Hematopoietic multipotent progenitor cell treated with erythropoietin and hydrocortisone succinate and interleukin-3 and kit ligand, for 4 days (in vitro differentiated cells): ENCODE data around the gene ENOX1.
A peak's percentile ranks its signal among the peaks of the same experiment; 100 is the strongest.

Experiments
- DNase-seq: peaks from one replicate; pipeline ENCODE4 v3.0.0-alpha.2; 2015

The ENOX1 gene

DNA sequence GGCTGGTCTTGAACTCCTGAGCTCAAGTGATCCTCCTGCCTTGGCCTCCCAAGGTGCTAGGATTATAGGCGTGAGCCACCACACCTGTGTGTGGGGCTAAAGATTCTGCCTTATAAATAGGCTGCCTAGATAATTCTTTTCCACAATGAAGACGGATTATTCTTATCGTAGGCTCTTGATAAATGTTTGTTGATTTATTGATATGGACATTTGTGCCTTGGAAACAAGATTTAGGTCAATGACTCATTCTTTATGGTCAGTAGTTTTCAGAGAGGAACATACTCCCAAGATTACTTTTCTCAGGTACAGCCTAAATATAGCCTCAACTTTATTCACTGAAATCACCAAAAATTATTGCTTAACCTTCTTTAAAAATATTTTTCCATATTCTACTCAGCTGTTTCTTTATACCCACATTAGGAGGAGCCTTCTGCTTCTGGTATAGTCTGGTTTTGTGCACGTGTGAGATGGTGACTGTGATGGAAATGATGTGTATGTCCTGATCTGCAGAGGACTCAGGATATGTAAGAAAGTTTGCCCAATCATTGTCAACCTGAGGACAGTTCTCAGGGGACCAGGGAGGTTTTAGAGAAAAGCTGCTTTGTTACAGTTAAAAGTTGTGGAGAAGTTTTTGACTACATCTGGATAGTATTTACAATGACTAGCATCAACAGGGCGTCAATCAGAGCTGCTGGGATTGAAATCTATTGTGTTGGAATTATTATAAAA lies 554.5 kb downstream of the ENOX1 start:
- DNase-seq = no peak

DNA sequence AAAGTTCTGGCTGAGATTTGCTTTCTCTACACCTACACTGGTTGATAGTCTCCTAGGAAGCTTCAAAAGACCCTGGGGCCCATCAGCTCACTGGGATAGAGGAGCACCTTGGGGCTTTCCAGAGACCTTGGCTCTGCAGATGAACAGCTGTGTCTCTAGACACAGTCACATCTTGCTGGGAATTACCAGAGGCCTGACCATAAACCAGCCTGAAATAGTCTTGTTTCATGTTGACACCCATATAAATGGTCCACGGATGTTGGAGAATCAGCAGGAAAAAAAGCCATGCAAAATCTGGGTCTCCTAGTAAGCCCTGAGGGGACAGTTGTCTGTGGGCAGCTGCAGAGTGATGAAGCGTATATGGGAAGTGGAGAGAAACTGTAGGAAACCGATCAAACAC lies 555.8 kb downstream of the ENOX1 start:
- DNase-seq = no peak

DNA sequence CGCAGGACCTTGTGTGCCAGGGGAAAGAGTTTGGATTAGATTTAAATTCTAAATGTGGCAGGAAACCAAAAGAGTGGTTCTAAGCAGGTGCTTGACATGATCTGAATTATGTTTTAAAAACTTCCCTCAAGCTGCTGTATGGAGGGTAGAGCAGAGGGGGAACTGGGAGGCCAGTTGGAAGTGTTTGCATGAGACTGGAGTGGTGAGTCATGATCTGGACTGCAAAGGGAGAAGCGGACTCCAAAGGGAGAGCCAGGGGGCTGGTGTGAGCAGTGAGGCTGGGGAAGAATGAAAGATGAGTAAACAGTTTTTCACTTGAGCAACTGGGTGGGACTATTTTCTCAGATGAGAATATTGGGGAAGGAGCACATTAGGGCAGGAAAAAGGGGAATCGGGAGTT lies 557.3 kb downstream of the ENOX1 start:
- no peak for DNase-seq

DNA sequence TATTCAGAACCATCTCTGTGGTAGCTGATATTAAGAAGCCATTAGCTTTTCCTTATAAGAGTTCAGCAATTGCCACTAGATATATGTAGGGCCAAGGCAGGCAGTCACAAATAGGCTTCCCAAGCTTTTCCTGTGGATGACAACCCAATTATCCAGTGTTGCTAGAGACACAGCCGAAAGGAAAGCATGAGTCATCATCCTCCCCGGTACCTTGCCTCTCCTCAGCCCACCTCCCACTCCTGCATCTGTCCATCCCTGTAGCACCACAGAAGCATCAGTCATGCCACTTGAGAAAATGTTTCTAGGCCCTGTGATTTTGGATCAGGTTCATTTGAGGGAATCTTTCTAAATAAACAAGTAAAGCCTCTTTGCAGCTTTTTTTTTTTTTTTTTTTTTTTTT lies 559.1 kb downstream of the ENOX1 start:
- no peak for DNase-seq

DNA sequence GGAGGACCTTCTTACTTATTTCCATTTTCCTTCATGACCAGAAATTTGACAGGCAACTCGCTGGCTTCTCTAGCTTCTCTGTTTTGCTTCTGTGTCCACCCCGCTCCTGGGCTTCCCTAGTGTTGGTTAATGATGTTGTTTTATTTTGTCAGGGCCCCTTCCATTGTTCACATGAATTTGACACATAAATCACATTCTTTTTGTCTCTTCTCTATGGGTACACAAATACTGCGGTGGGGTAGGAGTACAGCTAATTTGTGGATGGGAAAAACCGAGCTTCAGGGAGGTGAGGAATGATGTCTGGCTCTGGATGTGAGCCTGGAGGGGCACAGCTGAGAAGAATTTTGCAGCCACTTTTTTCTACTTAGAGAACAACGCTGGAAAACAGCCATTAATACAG lies 563.6 kb downstream of the ENOX1 start:
- no peak for DNase-seq

DNA sequence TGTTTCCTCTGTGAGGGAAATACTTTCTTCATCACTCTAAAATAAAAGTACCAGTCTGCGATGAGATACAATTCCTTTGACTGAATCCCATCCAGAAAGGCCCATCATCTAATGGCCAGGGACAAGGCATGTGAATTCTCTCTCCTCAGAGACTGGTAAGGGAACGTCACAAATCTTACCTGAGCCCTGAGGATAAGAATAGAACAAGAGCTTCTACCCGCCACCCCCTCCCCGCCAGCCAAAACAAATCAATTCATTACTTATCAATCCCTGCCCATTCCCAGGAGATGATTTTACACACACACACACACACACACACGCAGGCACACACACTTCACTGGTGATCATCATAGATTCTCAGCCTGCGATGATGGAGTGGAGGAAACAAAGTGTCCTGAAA lies 564.7 kb downstream of the ENOX1 start:
- no peak for DNase-seq

DNA sequence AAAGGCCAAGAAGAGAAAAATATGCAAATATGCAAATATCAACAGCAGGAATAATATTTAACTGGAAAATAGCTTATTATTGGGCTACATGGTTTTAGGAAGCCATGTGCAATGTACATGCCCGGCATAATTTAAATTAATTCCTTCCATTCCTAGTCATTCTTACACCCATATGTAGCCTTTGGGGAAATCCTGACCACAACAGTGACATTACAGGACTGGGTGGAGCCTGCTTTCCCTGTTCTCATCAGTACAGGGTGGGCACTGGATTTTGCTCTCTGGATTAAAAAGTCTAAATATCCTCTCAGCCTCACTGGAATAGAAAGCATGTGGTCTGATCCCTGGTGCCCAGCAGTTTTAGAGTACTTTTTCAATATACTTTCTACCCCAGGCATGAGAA lies 565.2 kb downstream of the ENOX1 start:
- DNase-seq = no peak

DNA sequence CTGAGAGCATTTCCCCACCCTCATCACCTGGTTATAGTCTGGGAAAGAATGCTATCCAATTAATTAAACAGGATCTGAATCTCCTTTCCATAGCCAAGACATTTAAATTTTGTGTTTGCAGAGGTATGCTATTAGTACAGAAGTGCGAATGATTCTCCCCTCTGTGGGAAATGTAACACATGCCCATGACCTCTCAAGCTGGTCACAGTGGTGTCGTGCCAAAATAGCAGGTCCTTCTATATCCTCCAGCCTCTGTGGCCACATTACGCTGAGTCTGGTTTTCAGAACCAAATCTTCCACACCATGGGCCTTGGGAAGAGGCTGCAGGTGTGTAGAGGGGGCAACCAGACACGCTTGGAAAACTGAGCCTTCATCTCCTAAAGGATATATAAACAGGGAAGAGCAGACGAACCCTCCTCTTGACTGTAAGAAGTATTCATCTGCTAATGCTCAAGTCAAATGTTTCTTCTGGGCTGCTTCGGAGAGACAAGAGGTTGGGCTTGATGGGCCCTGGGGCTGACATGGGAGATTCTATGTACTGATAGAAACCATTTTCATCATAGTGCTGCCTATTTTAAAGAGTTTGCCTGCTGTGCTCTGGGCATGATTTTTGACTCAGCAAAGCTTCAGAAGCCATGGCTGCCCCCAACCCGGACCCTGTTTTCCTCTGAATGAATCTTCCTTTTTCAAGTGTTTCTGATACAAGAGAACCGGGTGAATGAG lies 565.7 kb downstream of the ENOX1 start:
- no peak for DNase-seq

DNA sequence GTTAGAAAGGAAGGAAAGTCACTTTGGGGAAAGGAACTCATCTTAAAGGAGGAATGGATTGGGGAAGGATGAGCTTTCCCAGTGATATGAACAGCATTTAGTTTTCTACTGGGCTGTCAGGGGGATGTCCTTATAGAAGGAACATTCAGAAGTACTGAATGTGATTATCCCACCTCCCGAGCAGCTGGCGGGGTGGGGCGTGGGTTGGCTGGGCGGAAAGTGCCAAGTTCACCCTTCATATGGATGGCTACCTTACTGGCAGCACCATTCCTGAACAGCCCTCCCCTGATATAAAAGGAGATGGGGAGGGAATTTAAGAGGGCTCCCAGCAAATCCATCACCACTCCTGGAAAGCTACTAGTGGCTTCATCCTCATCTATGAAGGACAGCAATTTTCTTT lies 572.6 kb downstream of the ENOX1 start:
- DNase-seq = no peak

DNA sequence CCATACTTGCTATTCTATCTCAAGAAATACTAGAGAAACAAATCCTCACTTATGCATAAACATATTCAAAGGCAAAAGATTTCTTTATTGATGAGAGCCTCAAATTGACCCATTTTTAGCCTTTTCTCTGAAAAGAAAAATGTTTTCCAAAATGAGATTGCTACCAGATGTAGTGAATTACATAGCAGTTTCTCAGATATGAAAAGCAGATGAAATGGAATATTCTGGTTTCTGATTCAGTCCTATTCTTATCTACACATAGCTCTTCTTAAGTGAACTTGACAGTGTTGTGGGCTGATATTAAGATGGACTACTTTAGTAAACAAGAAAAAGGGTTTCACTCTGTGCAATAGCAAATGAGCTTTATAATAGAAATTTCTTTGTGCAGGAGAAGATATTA lies 579.9 kb downstream of the ENOX1 start:
- no peak for DNase-seq

DNA sequence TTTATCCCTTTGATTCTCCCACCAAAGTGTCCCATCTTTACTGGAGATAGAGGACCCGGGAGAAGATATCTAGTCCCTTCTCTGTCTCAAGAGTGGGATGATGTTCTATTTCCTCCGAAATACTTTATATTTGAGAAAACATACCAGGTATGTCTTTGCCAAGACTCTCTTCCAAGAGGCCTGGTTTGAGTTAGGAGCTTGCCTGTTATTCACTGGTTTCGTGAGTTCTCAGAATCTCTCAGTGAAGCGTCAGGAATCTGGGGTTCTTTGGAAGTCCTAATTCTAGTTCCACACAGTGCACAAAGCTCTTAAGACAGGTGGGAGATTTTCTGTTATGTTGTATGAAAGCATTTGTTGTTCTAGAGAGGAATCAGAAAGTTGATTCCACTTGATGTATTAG lies 581.4 kb downstream of the ENOX1 start:
- DNase-seq = no peak

DNA sequence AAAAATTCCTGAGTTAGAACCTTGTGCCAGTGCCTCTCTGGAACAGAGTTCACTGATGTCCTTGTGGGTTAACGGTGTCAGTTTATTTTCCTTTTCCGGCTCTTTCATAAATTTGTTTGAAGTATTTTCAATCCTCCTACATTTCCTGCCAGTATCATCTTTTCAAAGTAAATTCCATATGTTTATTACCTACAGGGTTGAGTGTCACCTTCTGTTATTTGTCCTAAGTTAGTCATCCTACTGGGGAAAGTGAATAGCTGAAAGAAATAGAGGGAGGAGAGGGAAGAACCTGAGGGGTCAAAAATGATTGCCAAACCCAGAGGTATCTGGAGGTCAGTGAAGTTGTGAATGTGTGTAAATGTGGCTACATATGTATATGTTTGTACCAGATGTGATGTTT lies 582.2 kb downstream of the ENOX1 start:
- no peak for DNase-seq

DNA sequence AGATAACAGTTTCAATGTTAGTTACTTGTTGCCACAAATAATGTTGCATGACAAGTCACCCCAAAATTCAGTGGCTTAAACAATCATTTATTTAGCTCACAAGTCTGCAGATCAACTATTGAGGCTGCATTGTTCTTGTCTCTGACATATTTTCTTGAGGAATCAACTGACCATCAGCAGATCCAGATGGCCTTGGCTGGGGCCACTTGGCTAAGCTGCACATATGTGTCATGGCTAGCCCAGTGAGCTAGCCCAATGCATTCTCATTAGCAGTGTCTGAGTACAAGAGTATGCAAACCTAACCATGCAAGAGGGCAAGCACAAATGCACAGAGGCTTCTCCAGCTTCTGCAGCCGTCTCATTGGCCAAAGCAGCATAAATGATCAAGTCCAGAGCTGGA lies 583.0 kb downstream of the ENOX1 start:
- DNase-seq = no peak

DNA sequence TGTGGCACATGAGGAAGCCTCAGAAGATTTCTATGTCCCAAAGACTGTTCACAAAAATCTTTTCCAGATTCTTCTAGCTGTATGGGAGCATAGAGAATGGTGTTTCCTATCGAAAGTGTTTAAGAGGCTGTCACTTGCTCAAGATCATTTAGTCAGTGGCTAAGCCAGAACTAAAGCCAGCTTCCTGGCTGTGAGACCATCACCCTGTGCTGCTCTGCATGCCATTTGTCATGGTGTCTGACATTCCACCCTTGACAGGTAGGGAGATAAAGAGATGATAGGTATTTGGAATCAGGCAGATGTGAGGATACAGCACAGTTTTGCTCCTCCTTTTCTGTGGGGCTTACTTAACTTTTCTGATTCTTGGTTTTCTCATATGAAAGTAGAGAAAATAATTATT lies 586.0 kb downstream of the ENOX1 start:
- no peak for DNase-seq

DNA sequence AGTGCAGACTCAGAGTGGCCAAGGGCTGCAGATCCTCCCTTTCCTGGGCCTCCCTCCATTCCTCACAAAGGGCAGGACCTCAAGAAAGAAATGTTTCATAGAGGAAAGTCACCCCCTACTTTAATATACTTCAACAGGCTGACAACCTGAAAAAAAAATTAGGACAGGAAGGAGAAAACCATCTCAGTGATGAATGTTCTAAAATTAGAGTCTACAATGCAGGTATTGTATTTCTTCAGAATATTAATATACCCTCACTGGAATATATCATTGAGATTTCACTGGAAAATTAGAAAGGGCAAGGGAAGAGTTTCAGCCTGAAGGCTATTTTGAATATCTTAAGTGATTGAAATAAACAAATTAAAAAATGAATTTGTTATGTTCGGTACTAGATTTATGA lies 586.5 kb downstream of the ENOX1 start:
- DNase-seq = no peak

DNA sequence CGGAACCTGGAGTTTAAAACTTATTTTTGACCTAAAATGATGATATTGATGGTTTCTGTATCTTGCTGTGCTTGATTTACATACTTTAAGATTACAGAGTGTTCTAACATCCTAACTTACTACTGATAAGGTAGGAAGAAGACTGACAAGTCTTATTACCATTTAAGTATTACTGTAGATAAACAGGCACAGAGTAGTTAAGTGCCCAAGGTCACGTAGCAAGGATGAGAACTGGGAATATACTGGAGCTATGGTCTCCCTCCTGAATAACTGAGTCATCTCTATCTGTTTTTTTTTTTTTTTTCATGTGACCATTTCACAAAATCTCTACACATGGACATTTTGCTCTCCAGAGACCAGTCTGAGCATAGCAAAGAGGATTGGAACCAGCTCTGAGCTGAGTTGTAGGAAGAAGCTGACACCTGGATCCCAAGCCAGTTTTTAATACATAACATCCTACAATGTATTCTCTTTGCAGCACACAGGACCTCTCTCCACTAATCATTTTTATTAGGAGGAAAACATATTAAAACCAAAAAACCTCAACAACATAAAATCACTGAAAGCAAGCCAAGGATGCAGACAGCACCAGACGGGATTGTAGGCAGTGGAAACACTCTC lies 589.9 kb downstream of the ENOX1 start:
- no peak for DNase-seq

DNA sequence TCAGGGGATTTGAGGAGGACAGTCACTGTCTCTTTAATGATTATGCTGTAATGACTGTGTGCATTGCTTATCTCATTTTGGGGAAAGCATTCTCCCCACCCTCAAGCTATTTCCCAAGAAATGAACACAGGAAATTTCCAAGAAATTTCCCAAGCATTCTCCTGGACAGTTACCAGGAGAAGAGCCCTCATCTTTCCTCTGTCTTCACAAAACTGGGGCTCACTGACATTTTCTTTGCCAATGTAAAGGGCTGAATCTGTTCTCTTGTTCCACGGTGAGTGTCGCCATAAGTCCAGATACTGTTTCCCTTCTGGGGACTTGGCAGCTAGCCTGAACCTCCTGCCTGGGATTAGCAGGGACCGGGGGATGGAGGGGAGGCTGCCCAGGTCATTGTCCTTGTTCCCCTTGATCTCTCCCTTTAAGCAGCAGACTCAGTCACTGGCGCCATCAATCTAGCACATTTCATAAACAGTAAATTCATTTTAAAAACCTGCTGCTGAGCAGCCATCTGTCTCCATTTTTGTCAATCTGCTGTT lies 590.6 kb downstream of the ENOX1 start:
- no peak for DNase-seq

DNA sequence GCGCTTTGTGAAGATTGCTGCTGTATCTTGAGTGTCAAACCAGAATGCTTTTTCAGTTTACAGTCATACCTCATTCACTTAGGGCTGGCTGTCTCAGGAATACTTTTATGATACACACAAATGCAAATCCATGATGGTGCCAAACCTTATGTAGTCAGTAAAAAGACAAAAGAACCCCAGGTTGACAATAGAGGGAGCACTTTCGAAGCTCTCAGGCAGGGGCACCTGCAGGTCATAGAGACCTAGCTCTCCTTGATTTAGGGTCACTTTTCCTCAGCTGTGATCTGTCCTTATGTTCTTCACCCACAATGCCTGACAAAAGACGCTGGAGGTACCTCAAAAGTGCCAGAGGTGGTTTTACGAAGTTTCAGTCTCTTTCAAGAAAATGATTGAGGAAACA lies 591.2 kb downstream of the ENOX1 start:
- DNase-seq = peak; percentile 8

DNA sequence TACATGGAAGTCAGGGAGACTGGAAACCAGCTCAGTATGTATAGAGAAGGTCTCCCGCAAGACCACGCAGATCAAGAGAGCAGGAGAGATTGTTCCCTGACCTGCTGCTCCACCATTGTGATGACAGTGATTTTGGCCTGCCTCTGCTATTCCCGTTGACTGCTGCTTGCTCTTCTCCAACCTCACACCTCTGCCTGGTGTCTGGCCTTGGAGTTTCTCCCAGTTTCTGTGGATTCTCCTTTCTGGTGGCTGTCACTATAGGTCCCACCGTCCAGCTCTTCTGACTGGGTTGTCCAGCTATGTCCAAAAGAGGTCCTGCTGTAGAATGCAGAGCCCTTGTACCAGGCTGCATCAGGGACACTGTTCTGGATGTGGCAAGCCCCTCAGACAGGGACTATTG lies 591.7 kb downstream of the ENOX1 start:
- DNase-seq = no peak

DNA sequence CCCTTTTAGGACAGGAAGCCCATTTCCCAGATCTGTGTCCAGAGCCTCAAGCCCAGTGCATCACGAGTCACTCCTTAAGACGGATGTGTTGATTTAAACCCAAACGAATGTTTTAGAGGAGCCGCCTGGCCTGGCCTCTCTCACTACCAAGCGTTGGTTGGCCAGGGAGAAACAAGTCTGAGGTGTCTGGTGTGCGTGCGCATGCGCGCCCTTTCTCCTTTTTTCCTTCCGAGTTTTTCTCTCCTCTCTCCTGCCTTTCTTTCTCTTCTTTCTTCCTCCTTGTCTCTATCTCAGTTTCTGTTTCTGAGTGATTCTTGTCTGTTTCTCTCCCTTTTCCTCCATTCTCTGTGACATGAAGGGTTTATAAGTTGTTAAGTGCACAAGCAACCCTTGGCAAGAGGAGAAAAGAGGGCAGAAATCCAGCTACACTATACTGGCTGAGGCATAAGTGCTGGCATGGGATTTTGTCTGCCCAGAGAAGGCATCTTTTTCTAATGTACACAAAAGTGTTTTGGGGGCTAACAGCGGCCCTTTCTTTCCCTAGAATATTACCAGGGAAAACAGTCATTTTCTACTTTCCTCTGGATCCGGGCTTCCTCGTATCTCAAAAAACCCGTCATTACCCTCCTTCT lies 592.9 kb downstream of the ENOX1 start:
- DNase-seq = no peak

DNA sequence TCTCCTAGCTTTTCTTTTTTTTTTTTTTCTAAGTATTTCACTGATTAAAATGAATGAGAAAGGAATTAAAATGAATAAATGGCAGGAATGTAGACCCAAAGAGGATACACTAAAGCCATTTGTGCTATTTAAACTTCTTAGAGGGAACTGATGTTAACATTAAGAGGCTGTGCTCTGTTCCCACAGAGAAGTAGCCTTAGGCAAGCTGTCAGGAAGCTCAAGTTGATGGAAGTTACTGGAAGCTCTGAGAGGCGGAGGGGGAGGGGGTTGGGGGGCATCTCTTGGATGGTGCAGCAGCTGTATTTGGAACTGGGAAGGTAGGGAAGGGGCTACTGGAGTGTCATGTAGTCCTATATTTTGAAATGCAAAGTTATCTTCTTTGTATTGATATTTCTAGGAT lies 595.2 kb downstream of the ENOX1 start:
- no peak for DNase-seq

DNA sequence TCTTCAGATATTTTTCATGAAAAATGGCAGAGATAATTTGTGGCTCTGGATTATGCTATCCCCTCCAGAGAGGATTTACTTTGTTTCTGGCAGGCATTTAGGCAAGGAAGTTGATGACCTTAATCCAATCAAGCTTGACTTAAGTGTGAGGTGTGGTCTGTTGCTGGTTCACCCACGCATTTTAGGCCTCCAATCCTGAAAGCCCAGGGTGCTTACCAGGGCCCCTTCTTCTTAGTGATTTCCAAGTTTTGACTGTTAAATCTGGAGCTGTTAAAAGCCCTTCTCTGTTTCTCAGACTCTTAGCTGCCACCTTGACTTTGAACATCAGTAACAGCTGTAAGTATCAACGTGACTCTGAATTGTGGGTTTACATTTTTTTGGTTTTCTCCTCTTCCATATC lies 601.5 kb downstream of the ENOX1 start:
- DNase-seq = no peak

DNA sequence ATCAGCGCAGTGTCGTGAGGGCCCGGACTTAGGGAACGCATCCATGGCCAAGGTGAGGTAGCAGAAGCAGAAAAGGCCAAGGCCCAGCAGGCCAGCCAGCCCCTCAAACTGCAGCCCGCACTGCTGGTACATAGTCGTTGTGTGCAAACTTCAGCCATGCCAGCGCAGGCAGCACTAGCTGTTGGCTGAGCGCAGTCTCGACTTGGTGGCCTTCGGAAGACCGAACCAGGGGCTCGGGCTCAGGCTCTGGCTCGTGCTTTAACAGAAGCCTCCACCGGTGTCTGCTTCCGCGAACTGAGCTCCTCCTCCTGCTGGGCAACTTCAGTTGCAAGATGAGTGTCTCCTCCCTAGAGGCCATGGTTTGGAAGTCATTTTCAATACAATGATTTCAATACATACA lies 605.9 kb downstream of the ENOX1 start:
- DNase-seq = no peak
